Heart left ventricle (tissue), 13 donors: ENCODE measurements around the gene EMILIN1.

Experiments used
- CTCF ChIP-seq, 12 donors: fragments of 200-600 bp; sonication (generic) in 4 of 12; IDR thresholded peaks; one replicate each; pipeline versions ENCODE4 v1.5.0 to v1.8.0; 2018 to 2022; ENCODE audit warnings: antibody characterized with exemption in 12 of 12, mild to moderate bottlenecking in 5 of 12
- POLR2A ChIP-seq, 2 donors: fragments of 450-650 bp; IDR thresholded peaks; one replicate each; pipeline ENCODE4 v1.6.1; 2017; ENCODE audit warnings: antibody characterized with exemption in 2 of 2, mild to moderate bottlenecking in 2 of 2, moderate library complexity in 2 of 2
- donor health status: ischemic (EF 13 %, LVEDD 7.1; RV severe dilation, severe dysfunction).
- donor health status: DM: no; HTN: yes; CAD: no.
- donor health status: DM: no; HTN: no; CAD: no.
- donor health status: ischemic (EF 25% LVEDD 6.9; RV normal size, moderate dysfunction).
- donor health status: ischemic (EF 25% LVEDD 5.7; RV mildly dilated, moderate dysfunction).
- donor health status: ischemic (EF 35%, LVEDD 5.7; RV mildly dilated, moderate dysfunction).
- donor health status: nonischemic (EF 11% LVEDD 7.7; RV severe dilation, severe dysfunction).
- donor health status: DM: yes; HTN: yes; CAD: no.
- donor health status: PGD.
- donor health status: ischemic (EF 29% LVEDD 5.4; RV normal size, mild dysfunction).
- donor health status: nonischemic (EF 23%, LVEDD 6.1; RV moderate dilation, normal function).

DNA sequence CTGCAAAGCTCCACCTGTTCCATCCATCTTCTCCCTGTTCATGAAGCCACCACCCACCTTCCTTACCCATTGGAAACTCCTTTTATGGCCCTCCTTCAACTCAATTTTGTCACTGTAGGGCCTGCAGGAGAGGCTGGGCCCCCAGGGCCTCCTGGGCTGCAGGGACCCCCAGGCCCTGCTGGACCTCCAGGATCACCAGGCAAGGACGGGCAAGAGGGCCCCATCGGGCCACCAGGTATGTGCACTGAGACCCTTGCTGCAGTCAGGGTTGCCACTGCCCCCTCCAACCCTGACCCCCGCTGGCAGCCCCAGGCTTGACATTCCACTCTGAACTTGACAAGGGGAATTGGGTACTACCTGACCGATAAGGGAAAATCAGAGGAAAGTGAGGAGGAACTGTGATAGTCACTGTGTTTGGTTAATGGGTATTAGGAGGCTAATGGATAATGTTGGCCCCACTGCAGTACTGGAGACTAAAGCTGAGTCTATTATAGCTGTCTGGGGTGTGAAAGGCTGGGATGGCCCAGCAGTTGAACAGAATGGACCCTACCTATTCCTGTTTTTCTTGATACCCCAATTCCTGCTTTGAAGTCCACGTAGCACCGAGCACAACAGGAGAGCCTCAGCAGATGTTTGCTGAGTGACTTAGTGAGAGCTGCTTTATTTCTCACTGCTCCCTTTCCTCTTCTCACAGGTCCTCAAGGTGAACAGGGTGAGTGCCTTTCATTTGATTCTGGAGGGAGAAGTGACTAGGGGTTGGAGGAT is 6.1 kb downstream of the EMILIN1 start:
- TF ChIP-seq CTCF (IDR thresholded peaks at IDR 0.05) (no peak), POLR2A (IDR thresholded peaks at IDR 0.05) (no peak)
